HG02759 (cell line): ENCODE results near the gene PIP4K2A.

Source experiments
- ATAC-seq: cut with Tn5 transposase; IDR thresholded peaks from one replicate; pipeline ENCODE4 v1.9.1; 2021; ENCODE audit warnings: mild to moderate bottlenecking, moderate library complexity; ENCODE audit not compliant: unreplicated experiment

The PIP4K2A gene

GRCh38 chr10:22622242-22622806 lies 92.1 kb downstream of the PIP4K2A start:
- ATAC-seq = no peak

DNA sequence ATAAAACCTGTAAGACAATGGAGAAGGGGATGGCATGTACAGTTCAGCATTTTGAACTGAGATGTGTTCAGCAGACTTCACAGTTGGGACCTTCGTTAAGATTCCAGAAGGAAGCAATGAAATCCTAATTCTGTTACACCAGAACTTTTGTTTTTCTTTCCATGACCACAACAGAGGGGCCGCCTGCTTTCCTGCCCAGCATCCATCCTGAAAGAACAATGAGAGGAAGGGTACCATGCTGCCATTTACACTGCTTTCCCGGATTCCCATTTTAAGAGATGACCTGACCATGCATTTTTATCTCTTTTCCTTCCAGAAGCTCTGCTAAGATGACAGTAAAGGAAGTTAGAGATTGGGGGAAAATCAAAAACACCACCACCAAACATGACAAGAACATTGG lies 92.7 kb downstream of the PIP4K2A start:
- ATAC-seq = no peak

GRCh38 chr10:22620929-22621328 lies 93.4 kb downstream of the PIP4K2A start:
- ATAC-seq = no peak

- no peak for ATAC-seq
These were observed 94.1 kb downstream of the PIP4K2A start for GRCh38 chr10:22620140-22620857.

DNA sequence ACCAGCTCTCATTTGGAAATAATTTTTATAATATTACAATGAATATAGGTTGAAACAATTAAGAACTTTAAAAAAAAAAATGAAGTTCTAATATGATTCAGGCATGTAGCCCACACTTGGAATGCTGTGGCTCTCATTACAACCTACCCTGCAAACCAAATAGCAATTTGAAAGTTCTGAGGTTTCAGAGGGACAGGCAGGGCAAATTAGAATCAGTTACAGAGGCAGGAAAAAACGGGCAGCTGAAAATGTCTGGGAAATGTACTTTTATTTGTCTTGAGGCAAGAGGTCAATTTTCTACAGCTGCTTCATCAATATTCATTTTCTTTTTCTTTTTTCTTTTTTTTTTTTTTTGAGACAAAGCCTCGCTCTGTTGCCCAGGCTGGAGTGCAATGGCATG lies 95.3 kb downstream of the PIP4K2A start:
- no peak for ATAC-seq

DNA sequence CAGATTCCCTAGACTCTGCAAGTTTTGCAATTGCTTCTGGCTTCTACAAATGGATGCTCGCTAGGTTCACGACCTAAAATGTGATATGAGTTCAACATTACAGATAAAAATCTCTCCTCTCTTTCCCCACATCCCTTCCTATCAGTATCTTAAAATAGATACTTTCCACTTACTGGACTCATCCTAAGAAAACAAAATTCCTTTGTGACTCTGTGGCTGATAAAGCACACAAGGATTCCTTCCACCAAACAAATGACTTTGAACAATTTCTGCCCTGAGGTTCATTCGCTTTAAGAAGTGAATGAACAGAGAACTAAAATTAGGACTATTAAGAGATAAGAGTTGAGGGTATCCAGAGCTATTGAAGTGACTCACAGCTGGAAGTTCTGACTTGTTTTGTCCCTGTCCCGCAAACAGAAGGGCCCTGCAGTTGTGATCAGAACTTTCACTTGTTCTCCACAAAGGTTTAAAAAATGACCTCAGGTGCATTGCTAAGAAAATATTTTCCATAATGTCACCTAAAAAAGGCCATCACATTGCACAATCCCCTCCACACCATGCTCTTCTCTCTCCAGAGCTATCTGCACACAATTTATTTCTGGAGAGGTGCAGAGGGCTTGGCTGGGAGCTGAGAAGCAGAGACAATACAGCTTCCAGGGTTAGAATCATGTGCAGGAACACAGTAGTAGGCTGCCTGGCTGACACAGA lies 96.1 kb downstream of the PIP4K2A start:
- no peak for ATAC-seq

- no peak for ATAC-seq
These were observed 96.9 kb downstream of the PIP4K2A start for GRCh38 chr10:22617516-22617915.

DNA sequence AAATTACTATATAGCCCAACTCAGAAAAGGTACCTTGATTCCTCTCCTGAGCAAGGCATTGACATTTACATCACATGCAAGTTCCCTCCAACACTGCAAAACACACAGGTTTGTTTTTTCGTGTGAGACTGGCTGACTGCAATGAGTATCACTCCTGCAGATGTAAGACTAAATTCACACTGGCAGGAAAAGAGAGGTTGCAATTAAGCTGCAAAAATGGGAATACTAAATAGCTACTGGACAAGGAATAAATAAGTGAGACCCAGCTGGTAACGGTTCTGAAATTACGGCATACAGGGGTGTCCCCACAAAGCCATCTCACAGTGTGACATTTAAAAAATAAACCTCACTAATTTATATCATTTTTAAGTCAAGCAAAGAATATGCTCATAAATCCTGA lies 97.3 kb downstream of the PIP4K2A start:
- ATAC-seq = no peak

GRCh38 chr10:22615819-22616499 lies 98.4 kb downstream of the PIP4K2A start:
- peak; percentile 81 for ATAC-seq

- ATAC-seq = no peak
These were observed 99.3 kb downstream of the PIP4K2A start for GRCh38 chr10:22615101-22615500.

DNA sequence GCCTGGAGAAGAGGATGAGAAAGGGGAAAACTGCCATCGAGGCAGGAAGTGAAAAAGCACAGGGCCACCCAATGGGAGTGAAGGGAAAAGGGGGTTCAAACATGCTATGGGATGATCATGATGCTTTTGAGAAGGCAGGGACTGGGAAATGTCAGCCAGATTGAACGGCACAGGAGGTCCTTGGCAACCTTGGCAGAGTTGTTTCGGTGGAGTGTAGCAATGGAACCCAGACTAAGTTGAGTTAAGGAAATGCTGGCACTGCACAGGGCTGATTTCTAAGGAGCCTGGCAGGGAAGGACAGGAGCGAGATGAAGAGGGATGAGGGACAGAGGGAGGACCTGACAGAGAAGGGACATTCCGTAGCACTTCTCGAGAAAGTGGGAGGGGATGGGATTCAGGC lies 101.4 kb downstream of the PIP4K2A start:
- no peak for ATAC-seq

GRCh38 chr10:22612318-22612717 lies 102.1 kb downstream of the PIP4K2A start:
- ATAC-seq = no peak

GRCh38 chr10:22611425-22612115 lies 102.8 kb downstream of the PIP4K2A start:
- no peak for ATAC-seq

GRCh38 chr10:22610610-22611009 lies 103.8 kb downstream of the PIP4K2A start:
- no peak for ATAC-seq

DNA sequence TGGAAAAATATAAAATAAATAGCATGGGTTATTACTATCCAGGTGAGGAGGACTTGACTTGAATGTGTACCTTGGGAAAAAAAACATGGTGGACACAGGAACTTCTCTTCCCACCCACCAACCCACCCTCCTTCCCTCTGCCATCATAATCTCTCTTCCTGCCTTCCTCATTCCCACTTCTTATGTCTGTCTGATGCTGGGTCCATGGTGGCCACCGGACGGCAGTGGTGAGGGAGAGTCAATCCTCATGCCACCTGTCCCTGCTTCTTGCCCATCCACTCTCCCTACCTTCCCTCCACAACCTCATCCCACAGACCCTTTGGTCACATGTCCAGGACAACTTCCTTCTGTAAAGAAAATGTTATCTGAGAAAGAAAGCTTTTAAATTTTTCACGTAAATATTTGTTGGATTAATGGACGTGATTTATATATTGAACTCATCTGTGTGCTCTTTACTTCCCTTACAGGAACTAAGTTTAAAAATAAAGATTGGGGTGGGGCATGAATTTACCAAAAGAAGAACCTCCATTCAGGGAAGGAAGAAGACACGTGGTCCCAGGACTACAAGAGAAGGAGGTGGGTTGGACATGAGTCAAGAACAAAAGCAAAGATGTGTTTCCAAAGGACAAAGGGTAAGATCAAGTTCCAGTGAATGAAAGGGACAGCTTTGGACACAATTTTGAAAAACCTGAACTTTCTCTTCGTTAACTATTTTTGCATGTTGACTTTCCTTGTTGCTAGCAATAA lies 104.5 kb downstream of the PIP4K2A start:
- ATAC-seq = no peak

- ATAC-seq = no peak
These were observed 105.1 kb downstream of the PIP4K2A start for GRCh38 chr10:22609251-22609650.

GRCh38 chr10:22607261-22607660 lies 107.1 kb downstream of the PIP4K2A start:
- ATAC-seq = no peak

GRCh38 chr10:22606164-22606614 lies 108.2 kb downstream of the PIP4K2A start:
- ATAC-seq = peak; percentile 95

DNA sequence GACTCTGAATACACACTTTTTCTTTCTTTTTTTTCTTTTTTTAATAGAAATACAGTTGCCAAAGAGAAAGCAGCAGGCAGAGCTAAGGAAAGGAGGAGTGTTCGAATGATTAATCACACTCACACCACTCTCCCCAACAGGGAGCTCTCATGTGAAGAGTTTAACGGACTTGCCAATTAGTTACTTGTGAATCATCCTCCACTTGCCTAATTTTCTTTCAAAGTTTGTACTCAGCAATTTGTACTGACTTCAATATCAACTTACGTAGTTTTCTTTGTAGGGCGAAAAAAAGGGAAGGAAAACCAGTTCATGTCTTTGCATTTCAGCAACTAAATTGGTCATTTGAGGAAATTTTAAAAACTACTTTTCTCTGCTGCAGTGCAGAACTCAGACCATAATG lies 109.2 kb downstream of the PIP4K2A start:
- no peak for ATAC-seq
